GM12878 (cell line): ENCODE results near the gene WDFY4. TPM values are rescaled to one million over a fixed set of nuclear protein-coding genes. Genes with fewer than 3 reads are reported as not detected.

Experiments
- ATAC-seq: fragments of 200-7000 bp; cut with Tn5 transposase; 3 replicates; pipeline ENCODE4 v1.9.1; 2020; ENCODE audit warnings: mild to moderate bottlenecking, moderate library complexity
- BruUV-seq: library from RNA; stranded (reverse); fragments of 400-500 nt; replicated peaks from 2 replicates; lab custom pipeline; 2021; lab: Mats Ljungman, UMichigan
- CTCF ChIA-PET: fragments of 300-600 bp; sonication (Branson Sonifier 250); formaldehyde crosslinking; extraction: SDS; loops from one replicate; lab custom pipeline; 2021; ENCODE audit warnings: inconsistent platforms; lab: Yijun Ruan, JAX
- POLR2A ChIA-PET: fragments of 350-600 bp; formaldehyde crosslinking; extraction: SDS; loops from one replicate; lab custom pipeline; 2021; ENCODE audit warnings: inconsistent platforms; lab: Charles Lee
- RAD21 ChIA-PET: fragments of 300-600 bp; sonication (Branson Sonifier 250); formaldehyde crosslinking; loops from one replicate; lab custom pipeline; 2023; ENCODE audit warnings: antibody characterized with exemption; ENCODE audit not compliant: unreplicated experiment; lab: Charles Lee
- SMC1A ChIA-PET: fragments of 300-600 bp; sonication (Branson Sonifier 250); formaldehyde crosslinking; loops from one replicate; lab custom pipeline; 2023; ENCODE audit not compliant: unreplicated experiment, uncharacterized antibody; lab: Charles Lee
- DNase-seq: peaks from one replicate; pipeline ENCODE4 v3.0.0-alpha.2; 2011; ENCODE audit warnings: low read depth, low spot score
- FAIRE-seq: peaks from 3 replicates; lab custom pipeline; 2011; peaks lifted over from hg19 to GRCh38; lab: Jason Lieb, UNC
- H2AFZ ChIP-seq: 2 replicates; pipeline ENCODE4 v1.6.0; 2011; ENCODE audit warnings: low read depth, low read length, control low read depth; ENCODE audit not compliant: control insufficient read depth
- H3K27ac ChIP-seq: 2 replicates; pipeline ENCODE4 v1.5.1; 2011; ENCODE audit warnings: control low read depth; ENCODE audit not compliant: control insufficient read depth, insufficient read depth
- H3K27me3 ChIP-seq, 2 experiments: replicated peaks in 1 of 2; 2 replicates each; pipeline versions ENCODE4 v1.6.0 to v1.6.1; 2011; ENCODE audit warnings: low read length in 1 of 2; ENCODE audit not compliant: control insufficient read depth in 2 of 2, insufficient read depth in 2 of 2
- H3K36me3 ChIP-seq, 2 experiments: 2 replicates each; pipeline ENCODE4 v1.5.1; 2011; ENCODE audit warnings: low read length in 1 of 2; ENCODE audit not compliant: control insufficient read depth in 2 of 2, insufficient read depth in 2 of 2
- H3K4me1 ChIP-seq: 2 replicates; pipeline ENCODE4 v1.6.1; 2011; ENCODE audit warnings: mild to moderate bottlenecking, low read length, moderate library complexity, mixed read lengths; ENCODE audit not compliant: control insufficient read depth, insufficient read depth
- H3K4me2 ChIP-seq: 2 replicates; pipeline ENCODE4 v1.6.0; 2011; ENCODE audit warnings: control low read depth; ENCODE audit not compliant: control insufficient read depth, insufficient read depth
- H3K4me3 ChIP-seq: fragments of 200-600 bp; sonication (generic); 2 replicates; pipeline ENCODE4 v1.5.1; 2016
- H3K79me2 ChIP-seq: 2 replicates; pipeline ENCODE4 v1.6.0; 2011; ENCODE audit warnings: low read length; ENCODE audit not compliant: control insufficient read depth, insufficient read depth
- H3K9ac ChIP-seq: 2 replicates; pipeline ENCODE4 v1.8.0; 2011; ENCODE audit warnings: low read length, control low read depth, mixed read lengths; ENCODE audit not compliant: control insufficient read depth, insufficient read depth
- H3K9me3 ChIP-seq: replicated peaks from 3 replicates; pipeline ENCODE4 v1.5.1; 2011; ENCODE audit warnings: mild to moderate bottlenecking, low read length; ENCODE audit not compliant: control insufficient read depth, insufficient read depth
- H4K20me1 ChIP-seq: 2 replicates; pipeline ENCODE4 v1.6.0; 2011; ENCODE audit not compliant: control insufficient read depth, insufficient read depth
- CBX3 ChIP-seq: fragments of 200-600 bp; sonication (generic); IDR thresholded peaks from 2 replicates; pipeline ENCODE4 v1.6.1; 2016; ENCODE audit warnings: low read depth, borderline replicate concordance
- KAT2A ChIP-seq: conservative IDR thresholded peaks from 2 replicates; pipeline ENCODE4 v1.6.1; 2011; ENCODE audit warnings: low read depth, low read length; ENCODE audit not compliant: control insufficient read depth
- KDM1A ChIP-seq: fragments of 200-600 bp; sonication (generic); IDR thresholded peaks from 2 replicates; pipeline ENCODE4 v1.6.1; 2016; ENCODE audit warnings: borderline replicate concordance
- NBN ChIP-seq: fragments of 450-650 bp; IDR thresholded peaks from 2 replicates; pipeline ENCODE4 v1.6.1; 2016
- NFXL1 ChIP-seq: fragments of 450-650 bp; IDR thresholded peaks from 2 replicates; pipeline ENCODE4 v1.6.1; 2017; ENCODE audit warnings: antibody characterized with exemption, mild to moderate bottlenecking, borderline replicate concordance
- SMC3 ChIP-seq: IDR thresholded peaks from 2 replicates; pipeline ENCODE4 v1.6.1; 2011; ENCODE audit warnings: low read length, improper control_type of control experiment, borderline replicate concordance
- TCF12 ChIP-seq: IDR thresholded peaks from 2 replicates; pipeline ENCODE4 v1.6.1; 2011; ENCODE audit warnings: low read depth, mild to moderate bottlenecking, low read length
- ZNF207 ChIP-seq: fragments of 450-650 bp; IDR thresholded peaks from 2 replicates; pipeline ENCODE4 v1.6.1; 2014; ENCODE audit warnings: antibody characterized with exemption, mild to moderate bottlenecking, borderline replicate concordance
- WGBS: methylation state at CpG from one replicate; pipeline ENCODE4 v1.1.6; 2016; ENCODE audit warnings: low lambda C conversion rate; ENCODE audit not compliant: insufficient replicate concordance, insufficient coverage; ENCODE audit errors: missing lambda C conversion rate; 5-methylcytosine and 5-hydroxymethylcytosine counted together
- in situ Hi-C: fragments of 300-500 bp; cut with MboI; formaldehyde crosslinking; loops from 9 replicates; pipeline ENCODE4 v1.14.3; 2018; ENCODE audit warnings: mixed read lengths
- intact Hi-C: fragments of 100-400 bp; cut with micrococcal nuclease; formaldehyde crosslinking; loops from one replicate; pipeline ENCODE4 v1.14.2; 2022; ENCODE audit not compliant: unreplicated experiment
- polyA plus RNA-seq, 11 experiments: library from polyadenylated mRNA; depleted of rRNA in 4 of 11; unstranded in 6 of 11; stranded (reverse) in 5 of 11; fragments of >200 nt; fragmentation: Nextera tagmentation in 4 of 11; fragmentation: Illumina TruSeq in 1 of 11; extraction: Ambion mirVana in 4 of 11; extraction: Trizol in 1 of 11; gene quantifications; 1 replicate in 1 of 11; 2 replicates in 10 of 11; pipeline versions ENCODE4 v1.2.1 to v1.2.3, GENCODE V29; 2011 to 2016; ENCODE audit warnings: inconsistent platforms in 2 of 11, missing spikeins in 2 of 11, low read depth in 1 of 11
- total RNA-seq, 4 experiments: library from RNA; depleted of rRNA in 3 of 4; stranded (reverse); fragments of >200 nt in 3 of 4; fragmentation: Illumina TruSeq in 1 of 4; extraction: Trizol in 1 of 4; gene quantifications; 2 replicates each; pipeline versions ENCODE4 v1.2.1 to v1.2.3, GENCODE V29; 2013 to 2021
- TF ChIP-seq, protein P1 (sequence below): IDR thresholded peaks from 2 replicates; pipeline ENCODE4 v1.6.1; 2012; ENCODE audit warnings: low read depth, low read length, improper control_type of control experiment

WDFY4 gene
- total and polyA plus RNA-seq, 10 of the 15 experiments (the other 5 are each of a cell fraction or from before 2014, with no cell fraction given), result 13.5 to 132 (median 47.3) TPM

DNA sequence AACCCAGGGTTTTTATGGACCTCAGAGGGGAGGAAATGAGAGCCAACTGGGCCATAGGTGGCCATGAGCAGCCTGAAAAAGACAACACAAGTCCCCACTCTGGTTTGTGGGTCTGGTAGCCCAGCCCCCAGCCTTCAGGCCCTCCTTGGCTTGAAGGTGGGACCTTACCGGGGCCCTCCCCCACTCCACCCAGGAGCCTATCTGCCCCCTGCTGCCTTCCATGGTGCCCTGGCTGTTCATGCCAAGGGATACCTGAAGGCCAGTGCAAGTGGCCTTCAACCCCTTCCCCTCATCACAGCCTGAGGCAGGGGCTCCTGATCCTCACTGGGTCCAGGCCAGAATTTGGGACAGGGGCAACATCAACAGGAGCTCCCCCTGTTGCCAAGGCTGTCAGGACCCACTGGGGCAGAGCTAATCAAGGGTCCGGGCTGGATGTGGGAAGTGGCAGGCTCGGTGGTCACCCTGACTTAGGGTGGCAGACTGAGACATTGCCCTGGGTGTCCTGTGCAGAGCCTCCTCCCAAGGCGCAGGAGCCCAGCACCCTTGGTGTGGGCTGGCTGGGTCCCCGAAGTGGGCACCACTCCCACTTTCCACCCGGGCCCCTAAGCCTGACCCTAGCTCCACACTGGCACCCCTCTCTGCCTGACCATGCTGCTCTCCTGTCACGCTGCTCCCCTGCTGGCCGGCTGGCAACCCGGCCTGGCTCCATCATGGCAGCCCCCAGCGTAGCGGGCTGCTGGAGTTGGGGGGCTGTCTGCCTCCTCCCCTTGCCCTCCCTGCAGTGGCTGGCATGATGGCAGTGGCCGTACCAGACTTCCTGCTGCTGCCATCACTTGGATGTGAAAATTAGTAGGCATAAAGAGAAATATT, 6.4 kb downstream of the WDFY4 start (continued):
- no peak for TF ChIP-seq NFXL1
- no peak for TF ChIP-seq KDM1A
- TF ChIP-seq SMC3, result no peak
- TF ChIP-seq, protein P1, sequence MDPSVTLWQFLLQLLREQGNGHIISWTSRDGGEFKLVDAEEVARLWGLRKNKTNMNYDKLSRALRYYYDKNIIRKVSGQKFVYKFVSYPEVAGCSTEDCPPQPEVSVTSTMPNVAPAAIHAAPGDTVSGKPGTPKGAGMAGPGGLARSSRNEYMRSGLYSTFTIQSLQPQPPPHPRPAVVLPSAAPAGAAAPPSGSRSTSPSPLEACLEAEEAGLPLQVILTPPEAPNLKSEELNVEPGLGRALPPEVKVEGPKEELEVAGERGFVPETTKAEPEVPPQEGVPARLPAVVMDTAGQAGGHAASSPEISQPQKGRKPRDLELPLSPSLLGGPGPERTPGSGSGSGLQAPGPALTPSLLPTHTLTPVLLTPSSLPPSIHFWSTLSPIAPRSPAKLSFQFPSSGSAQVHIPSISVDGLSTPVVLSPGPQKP, result no peak

DNA sequence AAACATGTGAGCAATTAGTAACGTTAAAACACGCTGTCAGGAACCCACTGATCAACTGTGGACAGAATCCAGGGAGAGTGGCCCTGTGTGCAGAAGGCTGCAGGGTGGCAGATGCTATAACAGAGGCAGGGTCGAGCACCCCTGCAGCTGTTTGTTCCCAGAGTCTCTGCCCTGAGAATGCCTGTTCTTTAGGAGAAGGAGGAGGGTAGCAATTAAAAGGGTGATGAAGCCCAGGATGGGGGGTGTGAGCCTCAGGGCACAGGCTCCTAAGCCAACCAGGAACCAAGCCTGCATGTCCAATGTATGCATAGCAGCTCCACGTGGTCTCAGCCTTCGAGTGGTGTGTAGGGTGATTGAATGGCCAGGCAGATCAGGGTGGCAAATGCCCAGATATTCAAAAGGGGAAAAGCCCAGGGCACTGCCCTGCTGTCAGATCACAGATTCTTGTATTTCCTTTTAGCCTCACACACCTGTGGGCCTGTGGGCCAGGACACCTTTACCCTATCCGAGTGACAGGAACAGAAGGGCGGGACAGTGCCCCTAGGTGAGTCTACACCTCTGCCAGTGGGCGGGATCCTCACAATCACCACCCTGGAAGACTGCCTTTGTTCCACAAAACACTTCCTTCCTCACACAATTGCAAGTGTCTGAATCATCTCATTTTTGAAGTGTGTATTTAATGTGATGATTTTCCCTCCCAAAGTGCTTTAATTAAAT, 7.3 kb downstream of the WDFY4 start:
- Histone ChIP-seq H4K20me1 (peaks cover 2% of the 10 kb centered on the region; the same call in 1 of the 2 replicates), H3K9ac (no peak overlapping the region), H3K4me3 (no peak overlapping the region), H3K4me2 (no peak overlapping the region; the same call in 1 of the 2 replicates), H3K27me3 (no peaks in the 10 kb centered on the region), H3K9me3 (no peaks in the 10 kb centered on the region; the same call in 2 of the 3 replicates), H3K4me1 (peaks cover 15% of the 10 kb centered on the region), H3K36me3 (peaks cover 11 to 23% of the 10 kb centered on the region in 2 experiments), H3K79me2 (peaks cover 94% of the 10 kb centered on the region), H3K27ac (no peak overlapping the region), H2AFZ (no peak overlapping the region)
- DNase-seq, result no peak
- intact Hi-C loops, result no loop called here
- SMC1A ChIA-PET, result interaction anchor here (1.7 to 2.6 kb wide), 3 partner anchors 20 to 32 kb away, joined by 4 to 11 read pairs (median 4); no protein-coding TSS in a partner anchor
- 65% methylated on average over 8 of the region's 8 CpGs for WGBS
- RAD21 ChIA-PET, result no interaction called here
- no peak for TF ChIP-seq CBX3
- no peak for TF ChIP-seq KAT2A
- no peak for TF ChIP-seq NBN
- no peak for TF ChIP-seq ZNF207
- no peak for TF ChIP-seq TCF12
- BruUV-seq, result no TSS peak
- POLR2A ChIA-PET, result interaction anchor here (0.6 kb wide), 1 partner anchor 500 kb away, joined by 3 read pairs; no protein-coding TSS in a partner anchor
- ATAC-seq, result peak; percentile 7; the same call in 2 of the 3 replicates
- in situ Hi-C loops, result no loop called here
- no peak for FAIRE-seq
- CTCF ChIA-PET, result interaction anchor here (1.0 to 19.6 kb wide), 3 partner anchors 8 to 35 kb away, joined by 6 to 221 read pairs (median 36); no protein-coding TSS in a partner anchor
